ENCODE data around the gene ZCWPW1.

The ZCWPW1 gene

DNA sequence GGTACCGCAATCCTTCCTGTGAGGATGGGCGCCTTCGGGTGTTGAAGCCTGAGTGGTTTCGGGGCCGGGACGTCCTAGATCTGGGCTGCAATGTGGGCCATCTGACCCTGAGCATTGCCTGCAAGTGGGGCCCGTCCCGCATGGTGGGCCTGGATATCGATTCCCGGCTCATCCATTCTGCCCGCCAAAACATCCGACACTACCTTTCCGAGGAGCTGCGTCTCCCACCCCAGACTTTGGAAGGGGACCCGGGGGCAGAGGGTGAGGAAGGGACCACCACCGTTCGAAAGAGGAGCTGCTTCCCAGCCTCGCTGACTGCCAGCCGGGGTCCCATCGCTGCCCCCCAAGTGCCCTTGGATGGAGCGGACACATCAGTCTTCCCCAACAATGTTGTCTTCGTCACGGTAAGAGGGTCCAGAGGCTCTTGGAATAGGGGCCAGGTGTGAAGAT lies 2.8 kb upstream of the ZCWPW1 start:
- TF ChIP-seq CTCF (IDR thresholded peaks at IDR 0.05; ENCODE audit: low read length, missing control alignments) = no peak
- no peak for DNase-seq (ENCODE audit: low read depth)
- peak overlapping the region; percentile 74 for H3K4me3 ChIP-seq (replicated peaks; ENCODE audit: low read depth, low read length)

DNA sequence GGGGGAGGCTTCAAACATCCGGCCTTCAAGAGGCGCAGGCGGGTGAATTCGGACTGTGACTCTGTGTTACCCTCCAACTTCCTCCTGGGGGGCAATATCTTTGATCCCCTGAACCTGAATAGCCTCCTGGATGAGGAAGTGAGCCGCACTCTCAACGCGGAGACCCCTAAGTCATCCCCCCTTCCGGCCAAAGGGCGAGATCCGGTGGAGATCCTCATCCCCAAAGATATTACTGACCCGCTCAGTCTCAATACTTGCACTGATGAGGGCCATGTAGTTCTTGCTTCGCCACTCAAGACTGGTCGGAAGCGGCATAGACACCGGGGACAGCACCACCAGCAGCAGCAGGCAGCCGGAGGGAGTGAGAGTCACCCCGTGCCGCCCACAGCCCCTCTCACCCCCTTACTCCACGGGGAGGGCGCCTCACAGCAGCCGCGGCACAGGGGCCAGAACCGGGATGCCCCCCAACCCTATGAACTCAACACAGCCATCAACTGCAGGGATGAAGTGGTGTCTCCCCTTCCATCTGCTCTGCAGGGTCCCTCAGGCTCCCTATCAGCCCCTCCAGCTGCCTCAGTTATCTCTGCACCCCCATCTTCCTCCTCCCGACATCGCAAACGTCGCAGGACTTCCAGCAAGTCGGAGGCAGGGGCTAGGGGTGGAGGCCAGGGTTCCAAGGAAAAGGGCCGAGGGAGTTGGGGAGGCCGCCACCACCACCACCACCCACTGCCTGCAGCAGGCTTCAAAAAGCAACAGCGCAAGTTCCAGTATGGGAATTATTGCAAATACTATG lies 2.2 kb upstream of the ZCWPW1 start:
- TF ChIP-seq CTCF (IDR thresholded peaks at IDR 0.05; ENCODE audit: low read length, missing control alignments) = no peak
- no peak for DNase-seq (ENCODE audit: low read depth)

GRCh38 chr7:100429637-100430492 lies 1.4 kb upstream of the ZCWPW1 start, which contains the start of gene MEPCE:
TSS of gene MEPCE (plus strand) at chr7:100429831. CDS start at chr7:100430019, 188 bp downstream.
- peak; percentile 96 for DNase-seq (ENCODE audit: low read depth)
- TF ChIP-seq CTCF (IDR thresholded peaks at IDR 0.05; ENCODE audit: low read length, missing control alignments) = no peak

More for the DNA sequence above, 2.2 kb upstream of the ZCWPW1 start:
- peak overlapping the region; percentile 74 for H3K4me3 ChIP-seq (replicated peaks; ENCODE audit: low read depth, low read length)

GRCh38 chr7:100428967-100429636 lies 599 bp upstream of the ZCWPW1 start:
- DNase-seq (ENCODE audit: low read depth) = peak; percentile 100
- H3K4me3 ChIP-seq (replicated peaks; ENCODE audit: low read depth, low read length) = peak overlapping the region; percentile 74
- TF ChIP-seq CTCF (IDR thresholded peaks at IDR 0.05; ENCODE audit: low read length, missing control alignments) = no peak

More at GRCh38 chr7:100429637-100430492, 1.4 kb upstream of the ZCWPW1 start, which contains the start of gene MEPCE:
- peak within 1 kb of the TSS; percentile 74 for H3K4me3 ChIP-seq (replicated peaks; ENCODE audit: low read depth, low read length)

DNA sequence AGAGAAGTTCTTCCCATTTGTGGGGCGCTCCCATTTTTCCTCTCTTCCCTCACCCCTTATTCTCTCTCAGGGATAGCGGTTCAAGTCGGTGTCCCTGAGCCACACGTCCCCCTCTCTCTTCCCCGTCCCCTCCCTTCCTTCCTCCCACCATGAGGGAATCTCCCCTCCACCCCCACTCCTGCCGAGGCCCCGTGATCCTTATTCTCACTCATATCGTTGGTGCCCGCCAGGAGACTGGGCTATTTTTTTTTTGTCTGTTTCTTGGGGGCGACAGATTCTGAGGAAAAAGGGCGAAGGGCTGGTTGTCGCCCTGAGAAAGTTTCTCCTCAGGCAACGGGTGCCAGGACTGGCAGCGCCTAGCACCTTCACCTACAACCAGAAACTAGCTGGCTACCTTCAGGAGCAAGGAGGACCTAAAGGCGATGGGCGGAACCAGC lies 723 bp downstream of the ZCWPW1 start:
- no peak for TF ChIP-seq CTCF (IDR thresholded peaks at IDR 0.05; ENCODE audit: low read length, missing control alignments)
- no peak for DNase-seq (ENCODE audit: low read depth)
- H3K4me3 ChIP-seq (replicated peaks; ENCODE audit: low read depth, low read length) = peak overlapping the region; percentile 74

DNA sequence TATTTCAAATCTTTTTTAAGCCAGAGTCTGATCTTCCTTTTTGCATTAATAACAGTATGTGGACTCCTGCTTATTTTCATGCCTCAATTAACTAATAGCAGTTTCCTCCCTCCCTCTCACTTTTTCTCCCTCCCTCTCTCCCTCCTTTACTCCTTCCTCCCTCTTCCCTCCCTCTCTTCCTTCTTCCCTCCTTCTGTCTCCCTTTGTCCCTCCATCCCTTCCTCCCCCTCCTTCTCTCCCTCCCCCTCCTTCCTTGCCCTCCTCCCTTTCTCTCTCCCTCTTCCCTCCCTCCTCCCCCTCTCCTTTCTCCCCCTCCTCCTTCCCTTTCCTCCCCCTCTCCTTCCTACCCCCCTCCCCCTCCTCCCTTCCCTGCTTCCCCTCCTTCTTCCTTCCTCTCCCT lies 2.0 kb downstream of the ZCWPW1 start:
- DNase-seq (ENCODE audit: low read depth) = no peak

More for the DNA sequence above, 2.0 kb downstream of the ZCWPW1 start:
- no peak for TF ChIP-seq CTCF (IDR thresholded peaks at IDR 0.05; ENCODE audit: low read length, missing control alignments)
- no peak overlapping the region for H3K4me3 ChIP-seq (replicated peaks; ENCODE audit: low read depth, low read length)

Measured in fibroblast of pulmonary artery (primary cell).